ENCODE results near the gene TAGLN2. TPM values are rescaled to one million over a fixed set of nuclear protein-coding genes. Genes with fewer than 3 reads are reported as not detected.

The TAGLN2 gene
- total RNA-seq, 1 donor from 2014 or later: 184 TPM

DNA sequence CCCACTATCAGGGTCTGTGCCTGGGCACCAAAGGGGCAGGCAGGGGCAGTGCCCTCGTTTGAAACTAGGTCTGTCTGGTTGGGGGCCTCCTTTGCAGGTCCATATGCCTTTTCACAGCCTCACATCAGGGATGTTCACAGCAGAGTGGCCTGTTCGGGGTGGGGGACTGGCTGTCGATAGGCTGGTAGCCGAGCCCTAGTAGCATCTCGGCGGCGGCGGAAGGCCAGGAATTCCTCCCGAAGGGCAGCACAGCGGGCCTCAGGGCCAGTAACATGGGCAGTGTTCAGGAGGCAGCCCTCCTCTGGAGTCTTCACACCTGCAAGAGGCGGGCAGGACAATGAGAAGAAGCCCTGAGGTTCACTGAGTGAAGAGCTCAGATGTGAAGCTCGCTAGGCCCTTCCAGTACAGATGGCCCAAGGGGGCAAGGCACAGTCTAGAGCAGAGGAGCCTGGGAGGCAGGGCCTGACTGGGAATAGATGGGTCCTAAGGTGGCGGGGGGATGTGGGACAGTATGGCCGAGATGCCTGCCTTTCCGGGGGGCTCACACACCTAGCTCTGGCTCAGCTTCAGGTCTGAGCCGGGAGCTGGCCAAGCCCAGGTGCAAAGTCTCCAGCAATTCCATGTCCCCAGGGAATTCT, 2.0 kb upstream of the TAGLN2 start:
- no peak for DNase-seq (ENCODE audit: low spot score)
- intact Hi-C loops (cut with DNase I): no loop called here
- no peak for ATAC-seq

DNA sequence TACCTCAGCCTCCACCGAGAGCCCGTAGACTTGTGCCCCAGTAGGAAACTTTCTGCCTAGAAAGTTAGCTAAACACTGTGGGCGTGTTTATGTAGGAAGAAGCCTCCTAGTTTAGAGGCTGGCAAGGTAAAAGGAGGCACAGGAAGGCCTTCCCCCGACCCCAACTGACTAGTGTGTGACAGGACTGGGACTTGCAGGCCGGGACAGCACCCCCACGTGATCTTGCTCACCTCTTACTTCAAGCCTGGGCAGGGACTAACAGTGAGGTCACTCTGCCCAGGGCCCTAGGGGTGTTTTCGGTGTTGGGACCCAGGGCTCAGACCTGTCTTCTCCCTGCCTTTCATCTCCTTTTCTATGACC, 392 bp upstream of the TAGLN2 start:
- intact Hi-C loops (cut with DNase I): no loop called here
- DNase-seq (ENCODE audit: low spot score): no peak
- no peak for ATAC-seq

DNA sequence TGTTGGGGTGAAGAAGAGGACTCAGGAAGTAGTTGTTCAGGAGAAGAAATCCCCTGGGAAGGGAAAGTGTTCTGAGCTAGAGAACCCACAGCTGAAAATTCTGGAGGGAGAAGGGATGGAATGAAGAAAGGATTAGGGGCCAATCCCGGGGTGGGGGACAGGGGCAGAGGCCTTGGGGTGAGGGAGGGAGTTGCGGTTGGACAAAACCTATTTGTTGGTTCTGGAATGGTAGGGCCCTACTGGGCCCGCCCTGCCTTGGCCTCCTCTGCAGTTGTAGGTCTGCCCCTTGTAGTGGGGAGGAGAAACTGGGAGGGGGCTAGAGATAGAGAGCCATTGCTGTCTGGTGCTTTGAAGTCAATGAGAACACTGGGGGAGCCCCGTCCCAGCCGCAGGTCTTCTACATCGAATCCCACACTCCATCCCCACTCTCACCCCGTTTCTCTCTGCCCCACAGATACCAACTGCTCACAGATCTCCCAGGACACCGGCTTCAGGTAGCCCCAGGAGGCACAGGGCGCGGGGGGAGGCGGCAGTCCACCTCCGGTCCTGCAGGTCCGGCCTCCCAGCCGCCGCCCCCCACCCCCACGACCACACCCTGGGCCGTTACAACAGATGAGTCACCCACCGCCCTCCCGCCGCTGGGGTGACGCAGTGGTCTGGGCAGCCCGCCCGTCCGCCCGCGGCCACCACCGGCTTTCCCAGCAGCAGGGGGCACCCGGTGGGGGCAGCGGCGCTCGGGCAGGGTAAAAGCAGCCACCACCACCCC, 1.1 kb downstream of the TAGLN2 start:
- ATAC-seq: peak; percentile 83
- intact Hi-C loops (cut with DNase I): no loop called here
- peak; percentile 91 for DNase-seq (ENCODE audit: low spot score)

- DNase-seq (ENCODE audit: low spot score): peak; percentile 86
- intact Hi-C loops (cut with DNase I): no loop called here
Observed at GRCh38 chr1:159923203-159924024, 1.9 kb downstream of the TAGLN2 start.

GRCh38 chr1:159922511-159923202, 2.6 kb downstream of the TAGLN2 start:
- ATAC-seq (peak; percentile 1), DNase-seq (ENCODE audit: low spot score) (peak; percentile 72)
- intact Hi-C loops (cut with DNase I): no loop called here

More at GRCh38 chr1:159923203-159924024, 1.9 kb downstream of the TAGLN2 start:
- peak; percentile 73 for ATAC-seq

GRCh38 chr1:159921700-159922504, 3.4 kb downstream of the TAGLN2 start:
- no peak for DNase-seq (ENCODE audit: low spot score)
- intact Hi-C loops (cut with DNase I): no loop called here

GRCh38 chr1:159921251-159921650, 4.1 kb downstream of the TAGLN2 start:
- ATAC-seq: no peak
- intact Hi-C loops (cut with DNase I): no loop called here
- no peak for DNase-seq (ENCODE audit: low spot score)

More at GRCh38 chr1:159921700-159922504, 3.4 kb downstream of the TAGLN2 start:
- no peak for ATAC-seq

DNA sequence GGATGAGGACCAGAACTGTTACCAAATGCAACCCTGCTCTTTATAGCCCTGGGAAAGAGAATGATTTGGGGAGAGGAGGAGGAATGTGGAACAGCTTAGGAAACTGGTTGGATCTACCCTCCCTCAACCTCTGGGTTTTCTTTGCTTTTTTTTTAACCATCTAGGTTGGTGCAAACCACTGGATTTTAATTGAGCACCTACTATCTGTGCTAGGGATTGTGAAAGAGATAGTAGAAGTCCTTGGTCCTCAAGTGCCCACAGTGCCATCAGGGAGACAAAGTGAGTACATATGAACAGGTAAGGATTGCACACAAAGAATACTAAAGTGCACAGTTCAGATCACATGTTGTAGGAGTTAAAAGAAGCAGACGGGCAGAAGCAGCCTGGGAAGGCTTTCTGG, 4.7 kb downstream of the TAGLN2 start:
- ATAC-seq (no peak), DNase-seq (ENCODE audit: low spot score) (no peak)
- intact Hi-C loops (cut with DNase I): no loop called here

GRCh38 chr1:159920202-159920601, 5.1 kb downstream of the TAGLN2 start:
- intact Hi-C loops (cut with DNase I): no loop called here
- DNase-seq (ENCODE audit: low spot score): no peak
- no peak for ATAC-seq

- DNase-seq (ENCODE audit: low spot score) (no peak), ATAC-seq (no peak)
- intact Hi-C loops (cut with DNase I): no loop called here
Observed at GRCh38 chr1:159919236-159919865, 6.0 kb downstream of the TAGLN2 start.

GRCh38 chr1:159918352-159919200, 6.7 kb downstream of the TAGLN2 start:
- DNase-seq (ENCODE audit: low spot score): no peak

DNA sequence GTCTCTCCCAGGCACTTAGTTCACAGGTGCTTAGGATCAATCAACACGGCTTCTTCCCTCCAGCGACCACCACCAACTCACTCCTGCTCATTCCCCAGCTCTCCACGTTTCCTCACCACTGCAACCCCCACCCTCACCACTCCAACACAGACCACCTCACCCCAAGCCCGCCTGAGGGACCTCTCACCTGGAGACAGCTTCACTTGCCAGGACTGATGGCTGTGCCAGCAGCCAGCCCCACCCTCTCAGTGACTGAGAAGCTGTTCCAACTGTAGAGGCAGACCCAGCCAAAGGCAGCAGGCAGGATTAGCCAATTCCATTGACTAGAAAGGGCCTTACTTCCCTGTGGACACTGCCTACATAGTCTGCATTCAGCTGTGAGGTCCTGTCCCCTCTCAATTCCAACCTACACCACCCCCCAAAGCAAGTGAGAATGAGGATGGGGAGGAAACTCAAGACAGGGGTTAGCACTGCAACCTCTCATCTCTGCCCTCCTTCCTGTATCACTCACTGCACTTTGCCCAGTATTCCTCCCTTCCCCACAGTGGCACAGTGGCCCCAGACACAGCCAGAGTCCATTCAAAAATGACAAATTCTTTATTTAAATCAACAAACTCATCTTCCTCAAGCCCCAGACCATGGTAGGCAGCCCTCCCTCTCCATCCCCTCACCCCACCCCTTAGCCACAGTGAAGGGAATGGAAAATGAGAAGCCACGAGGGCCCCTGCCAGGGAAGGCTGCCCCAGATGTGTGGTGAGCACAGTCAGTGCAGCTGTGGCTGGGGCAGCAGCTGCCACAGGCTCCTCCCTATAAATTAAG, 7.6 kb downstream of the TAGLN2 start:
- intact Hi-C loops (cut with DNase I): no loop called here
- ATAC-seq: no peak
- DNase-seq (ENCODE audit: low spot score): no peak

More at GRCh38 chr1:159918352-159919200, 6.7 kb downstream of the TAGLN2 start:
- intact Hi-C loops (cut with DNase I): no loop called here
- ATAC-seq: no peak

GRCh38 chr1:159916242-159917051, 8.9 kb downstream of the TAGLN2 start:
- ATAC-seq (no peak), DNase-seq (ENCODE audit: low spot score) (no peak)
- intact Hi-C loops (cut with DNase I): no loop called here

DNA sequence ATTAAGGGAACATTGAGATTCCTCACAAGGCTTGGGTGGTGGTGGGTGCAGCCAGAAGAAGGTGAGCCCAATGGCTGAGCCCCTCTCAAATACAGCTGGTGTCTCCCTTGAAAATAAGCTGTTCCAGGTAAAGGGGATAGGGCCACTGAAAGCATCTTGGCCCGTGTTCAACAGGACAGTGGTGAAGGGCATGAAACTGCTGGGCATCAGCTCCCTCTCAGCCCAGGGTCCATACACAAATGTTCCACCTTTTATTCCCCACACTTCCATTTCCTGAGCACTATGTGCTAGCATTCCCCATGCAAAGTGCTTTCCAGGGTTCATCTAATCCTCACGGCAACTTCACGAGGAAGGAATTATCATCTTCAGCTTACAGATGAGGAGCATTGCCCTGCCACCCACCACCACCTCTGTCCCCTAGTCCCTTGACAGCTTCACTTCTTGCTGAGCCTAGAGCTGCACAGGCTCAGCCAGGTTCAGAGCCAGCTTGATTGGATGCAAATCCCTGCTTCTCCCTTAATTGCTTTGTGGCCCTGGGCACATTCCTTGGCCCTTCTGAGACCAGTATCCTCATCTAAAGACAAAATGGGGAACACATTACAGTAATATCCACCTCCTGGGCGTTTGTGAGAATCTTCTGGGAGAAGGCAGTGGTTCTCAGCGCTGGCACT, 9.6 kb downstream of the TAGLN2 start:
- DNase-seq (ENCODE audit: low spot score) (no peak), ATAC-seq (no peak)
- intact Hi-C loops (cut with DNase I): no loop called here

Data from sciatic nerve (tissue), 2 donors.